Right ventricle myocardium superior (tissue), 1 donor: ENCODE measurements around the gene TRAPPC2. TPM values are rescaled to one million over a fixed set of nuclear protein-coding genes. Genes with fewer than 3 reads are reported as not detected.
"Not testable (repeated sequence)": the region's sequence is repeated elsewhere in the genome, so short reads cannot be mapped to it uniquely, and the experiment has no call there.

ENCODE experiments used
- ATAC-seq: fragments of 200-7000 bp; cut with Tn5 transposase; one replicate; pipeline ENCODE4 v1.9.1; 2020; ENCODE audit warnings: mild to moderate bottlenecking; ENCODE audit not compliant: poor library complexity
- DNase-seq: peaks from one replicate; pipeline ENCODE4 v3.0.0-alpha.2; 2020
- intact Hi-C: fragments of 100-400 bp; cut with DNase I; formaldehyde crosslinking; loops from one replicate; pipeline ENCODE4 v1.11.2; 2022
- total RNA-seq: library from RNA; stranded (reverse); fragmentation: NEBNext Ultra II Directional; extraction: Animal tissue kit (Norgen Biotek cat#: 25700); gene quantifications from one replicate; pipeline ENCODE4 v1.2.1, GENCODE V29; 2021
- donor health status: DM: no; HTN: yes; CAD: no; lungs with severe emphysema.

Gene TRAPPC2
- total RNA-seq, 1 donor from 2014 or later: 6.8 TPM

- no peak for ATAC-seq
- intact Hi-C loops: no loop called here
- no peak for DNase-seq
Observed at GRCh38 chrX:13750812-13751211, 16.4 kb upstream of the TRAPPC2 start.

GRCh38 chrX:13750204-13750603, 15.8 kb upstream of the TRAPPC2 start:
- ATAC-seq: no peak
- intact Hi-C loops: no loop called here
- DNase-seq: no peak

GRCh38 chrX:13748486-13748885, 14.1 kb upstream of the TRAPPC2 start:
- no peak for ATAC-seq
- no peak for DNase-seq
- intact Hi-C loops: no loop called here

GRCh38 chrX:13747836-13748235, 13.4 kb upstream of the TRAPPC2 start:
- DNase-seq (no peak), ATAC-seq (peak; percentile 59)
- intact Hi-C loops: no loop called here

- no peak for ATAC-seq
- intact Hi-C loops: no loop called here
- no peak for DNase-seq
Observed at GRCh38 chrX:13742397-13743176, 8.2 kb upstream of the TRAPPC2 start.

GRCh38 chrX:13741695-13742094, 7.3 kb upstream of the TRAPPC2 start:
- no peak for DNase-seq
- intact Hi-C loops: no loop called here
- ATAC-seq: no peak

- ATAC-seq (no peak), DNase-seq (no peak)
- intact Hi-C loops: loop anchor here (5.0 kb wide), 1 partner anchor 76 kb away; no protein-coding TSS in a partner anchor
Observed at GRCh38 chrX:13733506-13733905, 914 bp downstream of the TRAPPC2 start.

GRCh38 chrX:13732246-13733067, 2.0 kb downstream of the TRAPPC2 start:
- intact Hi-C loops: loop anchor here (5.0 kb wide), 1 partner anchor 75 kb away; no protein-coding TSS in a partner anchor
- no peak for ATAC-seq
- DNase-seq: no peak

GRCh38 chrX:13730523-13730922, 3.9 kb downstream of the TRAPPC2 start:
- intact Hi-C loops: loop anchor here (5.0 kb wide), 1 partner anchor 73 kb away; no protein-coding TSS in a partner anchor
- not testable (repeated sequence) for ATAC-seq, DNase-seq

- intact Hi-C loops, DNase-seq, ATAC-seq: not testable (repeated sequence)
Observed at GRCh38 chrX:13726583-13726982, 7.8 kb downstream of the TRAPPC2 start.

- intact Hi-C loops, ATAC-seq, DNase-seq: not testable (repeated sequence)
Observed at GRCh38 chrX:13724878-13725277, 9.5 kb downstream of the TRAPPC2 start.

GRCh38 chrX:13721819-13722519, 12.5 kb downstream of the TRAPPC2 start:
- intact Hi-C loops: no loop called here
- ATAC-seq: peak; percentile 58
- no peak for DNase-seq

GRCh38 chrX:13721371-13721770, 13.0 kb downstream of the TRAPPC2 start:
- ATAC-seq: no peak
- intact Hi-C loops: no loop called here
- DNase-seq: no peak

- no peak for ATAC-seq
- intact Hi-C loops: no loop called here
- DNase-seq: no peak
Observed at GRCh38 chrX:13719192-13719856, 15.1 kb downstream of the TRAPPC2 start.

- intact Hi-C loops: no loop called here
- ATAC-seq (peak; percentile 53), DNase-seq (peak; percentile 58)
Observed at GRCh38 chrX:13717700-13718472, 16.5 kb downstream of the TRAPPC2 start.

- ATAC-seq: no peak
- DNase-seq: no peak
- intact Hi-C loops: no loop called here
Observed at GRCh38 chrX:13716905-13717304, 17.5 kb downstream of the TRAPPC2 start.

GRCh38 chrX:13716455-13716854, 18.0 kb downstream of the TRAPPC2 start:
- DNase-seq (no peak), ATAC-seq (no peak)
- intact Hi-C loops: no loop called here

- DNase-seq (no peak), ATAC-seq (no peak)
- intact Hi-C loops: no loop called here
Observed at GRCh38 chrX:13711141-13711540, 23.3 kb downstream of the TRAPPC2 start.
